ENCODE results near the gene PGPEP1.
"Not testable (repeated sequence)": the region's sequence is repeated elsewhere in the genome, so short reads cannot be mapped to it uniquely, and the experiment has no call there.

The PGPEP1 gene

DNA sequence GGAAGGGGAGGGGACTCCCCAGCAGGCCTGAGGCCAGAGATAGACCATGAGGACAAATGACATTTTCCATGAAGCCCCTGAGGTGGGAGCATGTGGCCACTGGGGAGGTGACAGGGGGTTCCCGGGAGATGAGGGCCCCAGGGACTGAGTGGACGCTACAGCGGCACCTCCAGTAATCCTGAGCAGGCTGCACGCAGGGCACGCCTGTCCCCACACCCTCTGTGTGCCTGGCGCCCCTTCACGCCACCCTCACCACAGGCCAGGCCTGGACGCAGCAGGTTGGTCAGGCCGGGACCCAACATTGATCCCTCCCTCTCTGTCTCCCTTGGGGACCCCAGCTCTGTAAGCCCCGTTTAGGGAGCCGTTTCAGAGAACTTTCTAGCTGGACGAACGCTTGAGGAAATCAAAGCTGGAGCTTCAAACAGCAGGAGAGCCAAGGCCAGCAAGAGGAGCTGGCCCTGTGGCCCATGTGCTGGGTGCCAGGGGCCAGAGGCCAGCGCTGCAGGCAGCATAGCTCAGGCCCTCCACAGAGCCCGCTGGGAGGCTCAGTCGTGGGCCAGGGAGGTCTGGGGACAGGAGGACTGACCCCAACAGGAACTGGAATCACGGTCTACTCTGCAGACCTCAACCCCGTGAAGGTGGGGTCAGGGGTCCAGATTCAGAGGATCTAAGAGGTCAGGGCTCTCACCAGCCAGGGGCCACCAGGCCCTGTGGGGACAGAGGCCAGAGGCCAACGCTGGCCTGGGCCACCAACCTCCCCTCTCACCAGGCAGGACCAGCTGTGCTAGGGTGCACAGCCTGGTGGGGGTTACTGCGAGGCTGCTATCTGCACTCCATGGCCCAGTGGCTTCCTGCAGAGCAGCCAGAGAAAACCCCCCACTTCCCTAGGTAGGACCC is 32.1 kb upstream of the PGPEP1 start:
- no peak for DNase-seq (ENCODE audit: low read depth in 2 of 2)

DNA sequence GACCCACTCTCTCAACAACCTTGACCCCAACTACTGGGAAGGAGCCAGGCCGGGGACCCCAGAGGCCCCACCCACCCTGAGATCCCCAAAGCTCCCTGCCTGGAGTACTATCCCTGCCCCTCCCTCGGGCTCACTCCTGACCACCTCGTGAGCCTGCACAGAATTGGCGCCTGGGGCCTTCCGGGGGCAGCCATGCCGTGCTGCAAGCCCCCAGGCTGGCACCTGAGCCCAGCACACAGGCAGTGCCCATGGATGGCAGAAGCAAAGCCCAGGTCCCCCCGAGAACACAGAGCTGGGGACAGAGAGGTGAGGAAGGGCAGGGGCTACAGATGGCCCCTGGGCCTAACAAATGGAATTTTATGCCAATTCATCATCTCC is 31.5 kb upstream of the PGPEP1 start:
- DNase-seq (ENCODE audit: low read depth in 2 of 2): no peak

- no peak for DNase-seq (ENCODE audit: low read depth in 2 of 2)
Observed at GRCh38 chr19:18309525-18310064, 30.8 kb upstream of the PGPEP1 start.

DNA sequence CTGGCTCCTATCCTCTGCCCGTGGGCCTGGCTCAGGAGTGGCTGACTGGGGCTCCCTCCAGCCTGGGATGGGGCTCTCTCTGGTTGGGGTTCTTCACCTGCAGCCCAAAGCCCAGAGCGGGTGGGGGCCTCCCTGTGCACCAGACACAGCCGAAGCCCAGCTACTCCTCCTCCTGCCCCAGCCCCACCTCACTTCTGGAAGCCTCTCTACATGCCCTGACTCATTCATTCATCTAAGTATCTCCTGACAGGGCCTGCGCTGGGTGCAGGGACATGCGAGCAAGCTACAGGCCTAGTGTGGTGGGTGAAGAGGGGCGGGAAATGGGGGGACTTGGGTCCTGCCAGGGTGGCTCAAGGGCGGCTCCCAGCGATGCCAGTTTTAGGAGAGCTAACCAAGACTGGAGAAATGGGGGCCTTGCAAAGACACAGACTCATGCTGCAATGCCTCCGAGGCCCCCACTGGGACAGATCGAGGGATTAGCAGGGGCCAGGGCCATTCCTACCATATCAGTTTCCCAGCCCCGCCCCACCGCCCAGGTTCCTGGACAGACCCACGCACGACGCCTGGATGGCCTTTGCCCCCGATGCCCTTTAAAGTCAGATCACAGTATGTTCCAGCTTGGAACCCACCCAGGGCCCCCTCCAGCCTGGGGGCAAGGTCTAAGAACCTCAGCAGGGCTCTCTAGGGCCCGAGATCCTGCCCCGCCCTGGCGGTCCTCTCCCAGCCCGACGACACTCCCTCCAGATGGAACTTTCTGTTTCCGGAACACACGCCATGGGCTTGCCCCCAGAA is 30.1 kb upstream of the PGPEP1 start:
- no peak for DNase-seq (ENCODE audit: low read depth in 2 of 2)

GRCh38 chr19:18310966-18311365 is 29.4 kb upstream of the PGPEP1 start:
- DNase-seq (ENCODE audit: low read depth in 2 of 2): no peak

GRCh38 chr19:18311502-18312091 is 28.8 kb upstream of the PGPEP1 start:
- no peak for DNase-seq (ENCODE audit: low read depth in 2 of 2)

DNA sequence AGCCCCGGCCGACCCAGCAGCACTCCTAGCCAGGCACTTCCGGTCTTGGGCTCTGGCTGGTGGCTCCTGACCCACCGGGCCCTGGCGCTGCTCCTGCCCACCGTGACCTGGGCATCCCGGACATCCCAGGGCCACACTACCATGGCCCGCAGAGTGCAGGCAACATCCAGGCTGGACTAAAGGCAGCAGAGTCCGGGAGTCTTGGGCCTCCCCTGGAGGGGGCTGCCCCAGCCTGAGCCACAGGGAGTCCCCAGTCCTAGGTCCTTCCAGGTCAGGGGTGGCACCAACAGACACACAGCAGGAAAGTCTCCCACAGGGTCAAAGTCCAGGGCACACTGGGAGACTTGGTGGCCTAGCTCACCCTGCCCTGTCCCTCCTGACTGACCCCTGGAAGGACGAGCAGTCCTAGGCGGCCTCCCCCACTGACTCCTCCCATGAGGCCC is 28.3 kb upstream of the PGPEP1 start:
- no peak for DNase-seq (ENCODE audit: low read depth in 2 of 2)

- no peak for DNase-seq (ENCODE audit: low read depth in 2 of 2)
Observed at GRCh38 chr19:18313398-18313797, 27.0 kb upstream of the PGPEP1 start.

- DNase-seq (ENCODE audit: low read depth in 2 of 2): no peak
Observed at GRCh38 chr19:18317961-18318800, 22.2 kb upstream of the PGPEP1 start.

DNA sequence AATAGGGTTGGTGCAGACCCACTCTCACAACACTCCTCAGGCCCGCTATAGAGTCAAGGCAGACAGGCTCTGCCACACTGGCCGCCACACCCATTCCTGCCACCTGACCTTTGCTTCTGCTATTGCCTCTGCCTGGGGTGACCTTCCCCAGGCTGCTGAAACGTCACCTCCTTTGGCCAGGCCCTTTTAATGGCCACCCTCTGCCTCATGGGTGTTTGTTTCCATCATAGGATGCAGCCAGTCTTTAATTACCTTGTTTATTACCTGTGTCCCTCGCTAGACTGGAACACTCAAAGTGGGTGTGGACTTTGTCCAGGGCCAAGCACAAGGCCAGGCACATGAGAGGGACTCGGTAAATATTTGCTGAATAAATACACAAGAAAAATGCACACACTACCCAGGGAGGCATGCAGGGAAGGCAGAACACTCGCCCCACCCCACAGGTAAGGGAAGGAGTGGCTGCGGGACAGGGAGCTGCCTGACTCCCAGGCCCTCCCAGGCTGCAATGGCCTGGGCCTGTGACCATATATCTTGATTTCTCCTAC is 20.7 kb upstream of the PGPEP1 start:
- no peak for DNase-seq (ENCODE audit: low read depth in 2 of 2)

DNA sequence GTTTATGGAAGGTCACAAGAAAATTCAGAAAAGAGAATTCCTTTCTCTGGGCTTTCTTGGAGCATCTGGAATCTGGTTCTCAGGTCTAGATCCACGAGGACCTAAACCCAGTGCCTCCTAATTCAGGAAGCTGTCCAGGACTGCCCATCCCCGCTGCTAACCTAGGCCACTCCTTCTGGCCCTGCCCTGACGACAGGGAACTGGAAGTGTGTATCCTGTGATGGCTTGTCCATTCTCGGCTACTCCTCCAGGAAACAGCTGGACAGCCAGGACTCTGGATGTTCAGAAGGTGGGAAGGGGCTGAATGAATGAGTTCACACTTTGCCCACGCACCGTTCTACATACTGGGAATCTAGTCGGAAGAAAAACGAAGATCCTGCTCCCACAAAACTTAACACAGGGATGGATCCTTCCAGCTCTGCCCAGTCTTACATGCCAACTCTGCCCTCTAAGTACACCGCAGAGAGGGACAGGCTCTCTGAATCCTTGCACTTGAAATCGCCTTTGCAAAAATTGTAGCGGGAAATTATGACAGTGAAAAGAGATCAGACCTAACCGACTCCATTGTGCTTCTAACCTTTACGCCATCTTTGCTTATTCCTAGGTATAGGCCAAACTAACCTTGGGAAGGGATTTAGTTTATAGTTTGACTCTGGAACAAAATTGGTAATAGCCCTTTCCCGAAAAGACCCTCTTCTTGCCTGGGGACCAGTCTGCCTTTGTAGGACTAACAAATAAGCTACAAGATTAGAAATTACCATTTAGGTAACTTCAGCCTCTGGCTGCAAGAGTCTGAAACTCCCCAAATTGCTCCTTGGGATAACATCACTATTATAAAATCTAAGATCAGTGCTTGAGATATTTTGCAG is 19.3 kb upstream of the PGPEP1 start:
- DNase-seq (ENCODE audit: low read depth in 2 of 2): no peak

GRCh38 chr19:18321734-18322102 is 18.7 kb upstream of the PGPEP1 start:
- DNase-seq (ENCODE audit: low read depth in 2 of 2): no peak

DNA sequence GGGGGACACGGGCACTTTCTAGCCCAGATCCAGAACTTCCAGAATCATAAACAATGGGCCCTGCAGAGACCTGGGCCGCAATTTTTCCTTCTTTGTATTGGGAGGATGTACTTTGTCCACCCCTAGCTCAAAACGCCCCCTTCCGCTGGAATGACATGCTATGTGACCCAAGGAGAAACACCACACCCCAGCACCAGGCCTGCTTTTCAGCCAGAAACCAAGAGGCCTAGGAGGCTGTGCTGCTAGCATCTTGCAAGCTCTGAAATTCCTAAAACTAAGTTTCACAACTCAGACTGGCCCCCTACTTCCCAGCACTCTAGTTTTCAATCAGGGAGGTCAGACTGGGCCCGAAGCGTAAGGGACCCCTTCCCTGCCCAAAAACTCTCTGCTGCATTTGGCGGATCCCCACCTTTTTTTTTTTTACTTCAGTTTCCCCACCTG is 18.1 kb upstream of the PGPEP1 start:
- no peak for DNase-seq (ENCODE audit: low read depth in 2 of 2)

DNA sequence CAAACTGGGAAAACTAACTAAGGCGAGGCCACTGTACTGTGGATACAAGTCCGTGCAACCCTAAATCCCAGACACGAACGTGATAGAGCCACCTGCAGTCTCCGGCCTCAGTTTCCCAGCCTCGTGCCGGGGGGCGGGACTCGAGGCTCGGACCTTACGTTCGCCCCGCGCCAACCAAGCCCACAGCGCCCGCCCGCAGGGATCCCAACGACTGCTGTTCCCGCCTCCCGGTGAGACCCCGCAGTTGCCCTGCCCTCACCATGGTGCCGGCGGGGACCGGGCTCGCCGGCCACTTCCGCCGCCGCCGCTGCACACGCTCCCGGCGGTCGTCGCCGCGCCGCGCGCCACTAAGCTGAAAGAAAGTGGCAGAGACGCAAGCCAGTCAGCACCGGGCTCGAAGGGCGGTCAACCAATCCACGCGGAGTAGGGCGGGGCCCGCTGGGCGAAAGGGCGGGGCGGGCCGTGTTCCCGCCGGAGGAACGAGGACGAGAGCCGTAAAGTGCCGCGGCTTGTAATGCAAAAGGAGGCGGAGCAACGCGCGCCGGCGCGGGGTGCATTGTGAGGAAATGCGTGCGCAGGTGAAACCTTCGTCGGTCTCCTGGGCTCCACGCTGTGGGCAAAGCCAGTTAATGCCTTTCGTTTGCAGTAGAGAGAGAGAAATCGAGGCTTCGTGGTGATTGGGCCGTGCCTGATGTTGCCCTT is 17.5 kb upstream of the PGPEP1 start, which contains the start of gene LSM4:
LSM4 (minus strand) TSS at position 318 of the 702 bp plus-strand sequence; CDS start at position 262, 56 bp downstream.
- DNase-seq (ENCODE audit: low read depth in 2 of 2): peak; percentile 99 to 100

- not testable (repeated sequence) for DNase-seq (ENCODE audit: low read depth in 2 of 2)
Observed at GRCh38 chr19:18324373-18324731, 16.0 kb upstream of the PGPEP1 start.

- no peak for DNase-seq (ENCODE audit: low read depth in 2 of 2)
Observed at GRCh38 chr19:18326772-18327171, 13.6 kb upstream of the PGPEP1 start.

- peak; percentile 68 to 76 for DNase-seq (ENCODE audit: low read depth in 2 of 2)
Observed at GRCh38 chr19:18328340-18329034, 11.9 kb upstream of the PGPEP1 start.

DNA sequence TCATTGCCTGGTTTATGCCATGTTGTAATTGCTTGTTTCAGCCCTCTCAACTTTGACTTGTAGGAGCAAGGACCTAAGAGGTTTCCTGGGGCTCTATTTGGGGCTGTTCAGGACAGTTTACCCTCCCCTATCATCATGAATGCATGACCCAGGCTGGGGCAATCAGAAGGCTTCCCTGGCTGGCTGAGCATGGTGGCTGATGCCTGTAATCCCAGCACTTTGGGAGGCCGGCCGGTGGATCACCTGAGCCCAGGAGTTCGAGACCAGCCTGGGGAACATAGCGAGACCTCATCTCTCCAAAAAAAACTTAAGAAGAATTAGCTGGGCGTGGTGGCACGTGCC is 11.4 kb upstream of the PGPEP1 start:
- DNase-seq (ENCODE audit: low read depth in 2 of 2): no peak

DNA sequence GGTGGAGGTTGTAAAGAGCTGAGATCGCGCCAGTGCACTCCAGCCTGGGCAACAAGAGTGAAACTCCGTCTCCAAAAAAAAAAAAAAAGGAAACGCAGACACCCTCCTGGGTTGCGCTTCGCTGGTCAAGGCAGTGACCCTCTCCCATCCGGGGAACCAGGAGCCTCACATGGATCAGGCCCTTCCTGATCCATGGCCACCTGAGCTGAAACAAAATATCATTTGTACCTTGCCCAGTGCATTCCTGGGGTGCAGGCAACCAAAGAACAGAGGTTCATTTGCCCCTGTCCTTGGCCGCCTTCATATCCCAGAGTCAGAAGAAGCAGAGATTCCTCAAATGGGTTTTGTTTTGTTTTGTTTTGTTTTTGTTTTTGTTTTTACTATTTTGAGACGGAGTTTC is 9.5 kb upstream of the PGPEP1 start:
- no peak for DNase-seq (ENCODE audit: low read depth in 2 of 2)

Data from stimulated activated CD8-positive, alpha-beta memory T cell treated with anti-CD3 and anti-CD28 coated beads, Interleukin-2, amount 100 ng/mL, for 1 hour (primary cell).